Measurements from ENCODE around the gene PGGHG. TPM values are rescaled to one million over a fixed set of nuclear protein-coding genes. Genes with fewer than 3 reads are reported as not detected.

Gene PGGHG
- polyA plus RNA-seq, 3 donors, result 1.6 to 82.9 (median 2.1) TPM

DNA sequence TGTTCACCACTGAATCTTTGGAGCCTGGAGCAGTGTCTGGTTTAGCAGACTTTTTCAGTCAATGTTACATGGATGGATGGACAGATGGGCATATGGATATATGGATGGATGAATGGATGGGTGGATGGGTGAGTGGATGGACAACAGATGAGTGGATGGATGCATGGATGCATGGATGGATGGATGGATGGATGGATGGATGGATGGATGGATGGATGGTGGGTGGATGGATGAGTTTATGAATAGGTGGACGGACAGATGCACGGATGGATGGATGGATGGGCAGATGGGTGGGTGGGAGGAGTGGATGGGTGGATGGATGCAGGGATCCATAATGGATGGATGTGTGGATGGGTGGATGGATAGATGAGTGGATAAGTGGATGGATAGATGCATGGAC is 33.1 kb upstream of the PGGHG start:
- H3K27me3 ChIP-seq (ENCODE audit: control insufficient read depth in 2 of 2, insufficient read depth in 2 of 2, low read length in 2 of 2), result no peaks in the 10 kb centered on the region
- H2AFZ ChIP-seq (ENCODE audit: insufficient read depth, low read depth, low read length, poor library complexity, severe bottlenecking), result no peak overlapping the region
- H4K20me1 ChIP-seq (ENCODE audit: insufficient read depth, low read length), result no peaks in the 10 kb centered on the region
- Mint-ChIP-seq H3K9me3 (no peaks in the 10 kb centered on the region), H3K27ac (no peak overlapping the region), H3K4me1 (peaks cover 7% of the 10 kb centered on the region), H3K27me3 (ENCODE audit: low read depth in 3 of 3) (peaks cover 0 to 5% (median 4%) of the 10 kb centered on the region in 3 donors), H3K4me3 (no peak overlapping the region), H3K36me3 (peaks cover 30 to 31% of the 10 kb centered on the region in 2 donors)
- H3K79me2 ChIP-seq (ENCODE audit: insufficient read depth, low read length), result no peaks in the 10 kb centered on the region
- H3K9me3 ChIP-seq (replicated peaks in 1 of 2; ENCODE audit: control insufficient read depth in 1 of 2, insufficient read depth in 1 of 2, low read length in 2 of 2), result no peaks in the 10 kb centered on the region
- H3K4me3 ChIP-seq (replicated peaks in 1 of 3; ENCODE audit: low read depth in 2 of 3, low read length in 3 of 3), result no peak overlapping the region
- TF ChIP-seq, protein P1, sequence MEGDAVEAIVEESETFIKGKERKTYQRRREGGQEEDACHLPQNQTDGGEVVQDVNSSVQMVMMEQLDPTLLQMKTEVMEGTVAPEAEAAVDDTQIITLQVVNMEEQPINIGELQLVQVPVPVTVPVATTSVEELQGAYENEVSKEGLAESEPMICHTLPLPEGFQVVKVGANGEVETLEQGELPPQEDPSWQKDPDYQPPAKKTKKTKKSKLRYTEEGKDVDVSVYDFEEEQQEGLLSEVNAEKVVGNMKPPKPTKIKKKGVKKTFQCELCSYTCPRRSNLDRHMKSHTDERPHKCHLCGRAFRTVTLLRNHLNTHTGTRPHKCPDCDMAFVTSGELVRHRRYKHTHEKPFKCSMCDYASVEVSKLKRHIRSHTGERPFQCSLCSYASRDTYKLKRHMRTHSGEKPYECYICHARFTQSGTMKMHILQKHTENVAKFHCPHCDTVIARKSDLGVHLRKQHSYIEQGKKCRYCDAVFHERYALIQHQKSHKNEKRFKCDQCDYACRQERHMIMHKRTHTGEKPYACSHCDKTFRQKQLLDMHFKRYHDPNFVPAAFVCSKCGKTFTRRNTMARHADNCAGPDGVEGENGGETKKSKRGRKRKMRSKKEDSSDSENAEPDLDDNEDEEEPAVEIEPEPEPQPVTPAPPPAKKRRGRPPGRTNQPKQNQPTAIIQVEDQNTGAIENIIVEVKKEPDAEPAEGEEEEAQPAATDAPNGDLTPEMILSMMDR (IDR thresholded peaks at IDR 0.05), result no peak
- H3K9ac ChIP-seq (ENCODE audit: insufficient read depth, low read length, poor library complexity, severe bottlenecking), result no peak overlapping the region
- no peak for DNase-seq
- intact Hi-C loops (cut with micrococcal nuclease), result no loop called here
- peaks cover 30 to 31% of the 10 kb centered on the region in 2 donors for H3K36me3 ChIP-seq (replicated peaks in 1 of 2; ENCODE audit: control insufficient read depth in 1 of 2, insufficient read depth in 2 of 2, low read length in 2 of 2)
- WGBS (ENCODE audit: insufficient coverage), result 90% methylated on average over 2 of the region's 2 CpGs
- no peak overlapping the region for H3K27ac ChIP-seq (ENCODE audit: low read depth in 1 of 2, low read length in 2 of 2)
- H3K4me2 ChIP-seq (replicated peaks; ENCODE audit: extremely low read depth, low read length, poor library complexity, severe bottlenecking), result no peak overlapping the region
- no peaks in the 10 kb centered on the region for H3K4me1 ChIP-seq (ENCODE audit: control insufficient read depth in 1 of 2, insufficient read depth in 2 of 2, low read length in 2 of 2)

DNA sequence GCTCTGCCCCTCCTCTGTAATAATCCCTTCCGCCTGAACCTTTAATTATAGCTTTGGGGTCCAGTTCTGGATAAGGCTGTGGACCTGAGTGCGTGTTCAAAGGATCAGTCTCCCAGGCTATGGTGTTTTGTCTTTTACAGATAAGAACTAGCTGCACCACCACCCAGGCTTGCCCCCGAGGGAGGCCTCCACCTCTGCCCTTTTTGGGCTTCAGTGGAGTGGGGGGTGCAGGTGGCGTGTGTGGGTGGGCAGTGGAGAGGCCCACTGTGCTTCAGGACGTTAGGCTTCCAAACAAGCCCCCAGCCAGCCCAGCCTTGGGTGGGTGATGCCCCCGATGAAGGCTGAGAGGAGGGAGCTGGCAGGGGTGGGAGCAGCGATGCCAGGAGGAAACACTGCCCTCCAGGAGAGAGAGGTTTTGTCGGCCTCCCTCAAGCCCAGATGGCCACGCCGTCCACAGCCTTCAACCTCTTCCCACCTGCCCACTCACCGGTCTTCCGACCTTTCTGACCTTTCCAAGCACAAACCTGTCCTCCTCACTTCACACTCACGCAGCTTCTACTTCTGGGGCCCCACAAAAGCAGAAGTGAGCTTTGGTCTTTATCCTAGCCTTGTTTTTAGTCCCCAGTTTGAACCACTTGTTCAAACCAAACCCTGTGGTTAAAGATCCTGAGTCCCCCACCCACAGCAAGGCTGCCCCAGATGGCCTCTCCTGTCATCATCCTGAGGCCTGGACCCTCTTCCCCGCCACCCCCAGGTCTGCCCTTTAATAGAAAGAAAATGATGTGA is 31.8 kb upstream of the PGGHG start:
- DNase-seq, result no peak
- no peak overlapping the region for H3K27ac Mint-ChIP-seq
- 58% methylated on average over 8 of the region's 14 CpGs for WGBS (ENCODE audit: insufficient coverage)
- H3K9me3 Mint-ChIP-seq, result peaks cover 0 to 3% (median 0%) of the 10 kb centered on the region in 7 donors
- H3K4me1 Mint-ChIP-seq, result peaks cover 7% of the 10 kb centered on the region
- Histone ChIP-seq H3K4me2 (replicated peaks; ENCODE audit: extremely low read depth, low read length, poor library complexity, severe bottlenecking) (no peak overlapping the region), H4K20me1 (ENCODE audit: insufficient read depth, low read length) (no peaks in the 10 kb centered on the region), H3K79me2 (ENCODE audit: insufficient read depth, low read length) (no peaks in the 10 kb centered on the region), H3K9ac (ENCODE audit: insufficient read depth, low read length, poor library complexity, severe bottlenecking) (no peak overlapping the region), H3K36me3 (replicated peaks in 1 of 2; ENCODE audit: control insufficient read depth in 1 of 2, insufficient read depth in 2 of 2, low read length in 2 of 2) (peaks cover 16 to 18% of the 10 kb centered on the region in 2 donors), H2AFZ (ENCODE audit: insufficient read depth, low read depth, low read length, poor library complexity, severe bottlenecking) (no peak overlapping the region), H3K4me1 (ENCODE audit: control insufficient read depth in 1 of 2, insufficient read depth in 2 of 2, low read length in 2 of 2) (no peaks in the 10 kb centered on the region), H3K27me3 (ENCODE audit: control insufficient read depth in 2 of 2, insufficient read depth in 2 of 2, low read length in 2 of 2) (no peaks in the 10 kb centered on the region), H3K9me3 (replicated peaks in 1 of 2; ENCODE audit: control insufficient read depth in 1 of 2, insufficient read depth in 1 of 2, low read length in 2 of 2) (no peaks in the 10 kb centered on the region), H3K4me3 (replicated peaks in 1 of 3; ENCODE audit: low read depth in 2 of 3, low read length in 3 of 3) (no peak overlapping the region), H3K27ac (ENCODE audit: low read depth in 1 of 2, low read length in 2 of 2) (no peak overlapping the region)
- intact Hi-C loops (cut with micrococcal nuclease), result no loop called here
- no peak overlapping the region for H3K4me3 Mint-ChIP-seq
- peaks cover 0 to 6% (median 4%) of the 10 kb centered on the region in 3 donors for H3K27me3 Mint-ChIP-seq (ENCODE audit: low read depth in 3 of 3)
- peaks cover 19% of the 10 kb centered on the region in 2 donors for H3K36me3 Mint-ChIP-seq
- TF ChIP-seq, protein P1 (IDR thresholded peaks at IDR 0.05), result no peak

Data from CD14-positive monocyte (primary cell).